Hair follicle dermal papilla cell (primary cell): ENCODE data around the gene GNG11. TPM values are rescaled to one million over a fixed set of nuclear protein-coding genes. Genes with fewer than 3 reads are reported as not detected.

ENCODE experiments used
- small RNA-seq: library from RNA; depleted of rRNA; stranded (forward); fragments of <200 nt; gene quantifications from one replicate; pipeline ENCODE3, GENCODE V24; 2012
- total RNA-seq: library from RNA; depleted of rRNA; stranded (reverse); fragments of >200 nt; gene quantifications from 2 replicates; pipeline ENCODE4 v1.2.3, GENCODE V29; 2012

GNG11 gene
- total RNA-seq, result 19.0 and 21.4 TPM in 2 replicates

DNA sequence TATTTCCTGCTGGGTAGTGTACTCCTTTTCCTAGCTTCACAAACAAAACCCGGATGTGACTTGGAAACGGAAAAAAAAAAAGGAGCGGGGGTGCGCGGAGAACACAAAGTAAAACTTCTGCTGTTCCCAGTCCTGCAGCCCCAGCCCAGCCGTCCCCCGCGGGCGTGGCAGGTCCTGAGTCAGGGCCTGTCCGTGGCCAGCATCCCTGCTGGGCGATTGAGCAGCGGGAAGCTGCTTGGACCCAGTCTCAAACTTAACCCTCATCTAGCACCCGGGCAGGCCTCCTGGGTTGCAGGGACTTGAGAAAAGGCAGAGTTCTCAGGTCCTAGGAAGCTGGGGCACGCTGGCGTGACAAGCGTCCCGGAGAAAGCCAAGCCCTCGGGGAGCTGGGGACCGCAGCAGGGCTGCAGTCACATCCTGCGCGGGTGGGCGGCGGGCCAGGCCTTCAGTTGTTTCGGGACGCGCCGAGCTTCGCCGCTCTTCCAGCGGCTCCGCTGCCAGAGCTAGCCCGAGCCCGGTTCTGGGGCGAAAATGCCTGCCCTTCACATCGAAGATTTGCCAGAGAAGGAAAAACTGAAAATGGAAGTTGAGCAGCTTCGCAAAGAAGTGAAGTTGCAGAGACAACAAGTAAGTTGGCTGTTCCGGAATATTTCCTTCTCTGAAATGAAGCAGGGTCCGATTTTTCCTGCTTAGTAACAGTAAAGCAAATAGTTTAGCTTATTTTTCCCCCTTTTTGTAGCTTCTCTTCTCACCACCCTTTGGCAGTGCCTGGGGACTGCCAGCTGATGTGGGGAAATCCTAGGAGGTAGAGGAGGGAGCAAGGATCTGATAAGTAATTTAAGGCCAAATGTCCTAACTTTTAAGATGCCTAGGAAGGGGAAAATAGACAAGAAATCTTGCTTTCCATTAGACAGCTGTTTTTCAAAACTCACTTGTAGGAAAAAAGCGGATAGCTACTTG lies at the start of gene GNG11:
GNG11 (plus strand) TSS at position 129 of the 960 bp plus-strand sequence; CDS start at position 532, 403 bp downstream.

GRCh38 chr7:93890464-93891068 lies 31.0 kb upstream of the GNG11 start, which contains the start of gene TFPI2:
Gene TFPI2 (minus strand): TSS chr7:93890753. CDS start chr7:93890678, 75 bp downstream.

DNA sequence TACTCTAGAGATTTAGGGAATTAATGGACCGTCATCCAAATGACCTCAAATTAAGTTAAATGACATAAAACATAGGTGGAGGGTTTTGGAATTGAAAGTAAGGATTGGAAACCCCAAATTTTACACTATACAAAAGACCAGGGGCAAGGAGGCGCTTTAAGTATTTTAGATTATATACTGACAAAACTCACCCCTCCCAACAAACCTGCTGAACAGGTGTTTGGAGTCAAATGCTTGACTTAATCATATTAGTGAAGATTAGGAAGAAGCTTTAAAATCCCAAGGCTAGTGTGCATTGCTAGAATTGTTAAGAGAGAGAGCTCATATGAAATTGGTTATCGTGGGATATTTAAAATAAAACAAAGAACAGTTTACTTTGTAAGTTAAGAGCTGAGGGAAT lies 15.3 kb upstream of the GNG11 start, which contains the start of gene GNGT1:
GNGT1 (plus strand) TSS at position 301 of the 400 bp plus-strand sequence. CDS start 180 bp downstream, outside the sequence.

Small RNAs within 50 kb of the gene (small RNA-seq; reads per million reads assigned to genes)
- not detected for gene AC002076.2

Other genes with a start within 250 kb of the GNG11 start
- 1.9 and 2.8 TPM in 2 replicates for gene TFPI2, start 31.0 kb upstream of the GNG11 start, total RNA-seq
- gene GNGT1, start 15.2 kb upstream of the GNG11 start, total RNA-seq, result not detected in 2 replicates
- 30.8 and 33.9 TPM in 2 replicates for gene BET1, start 82.6 kb downstream of the GNG11 start, total RNA-seq